Measurements from ENCODE around the gene KMT5C. TPM values are rescaled to one million over a fixed set of nuclear protein-coding genes. Genes with fewer than 3 reads are reported as not detected.

The KMT5C gene
- total RNA-seq, 3 donors from 2014 or later (not counting 1 experiment from before 2014, with no cell fraction given) = 44.5 to 147 (median 46.8) TPM

GRCh38 chr19:55376241-55376933 lies 36.7 kb downstream of the KMT5C start, which contains the start of gene TMEM190:
Gene TMEM190 (plus strand): TSS chr19:55376826. CDS start chr19:55376854, 28 bp downstream.
- ATAC-seq (no peak), DNase-seq (no peak)
- H3K27ac Mint-ChIP-seq = no peak within 1 kb of the TSS
- H3K27me3 Mint-ChIP-seq (ENCODE audit: low read depth in 2 of 2) = peaks cover 15 to 20% of the 10 kb centered on the region in 2 donors
- 61% methylated on average over 21 of the region's 21 CpGs for WGBS (ENCODE audit: insufficient coverage)
- no peak within 1 kb of the TSS for H3K4me3 Mint-ChIP-seq
- Histone ChIP-seq H3K4me3 (ENCODE audit: low read length) (no peak within 1 kb of the TSS), H3K27me3 (ENCODE audit: control insufficient read depth, insufficient read depth, low read length) (peaks cover 36% of the 10 kb centered on the region), H3K36me3 (ENCODE audit: control insufficient read depth, insufficient read depth, low read length) (no peaks in the 10 kb centered on the region), H3K9me3 (ENCODE audit: control insufficient read depth, insufficient read depth, low read length) (no peaks in the 10 kb centered on the region), H3K4me1 (ENCODE audit: control insufficient read depth, insufficient read depth, low read length) (no peaks in the 10 kb centered on the region), H3K27ac (ENCODE audit: low read length) (no peak within 1 kb of the TSS)
- no peaks in the 10 kb centered on the region for H3K36me3 Mint-ChIP-seq
- TF ChIP-seq CTCF (IDR thresholded peaks at IDR 0.05) = no peak
- intact Hi-C loops (cut with micrococcal nuclease) = no loop called here
- no peaks in the 10 kb centered on the region for H3K9me3 Mint-ChIP-seq
- H3K4me1 Mint-ChIP-seq = peaks cover 0 to under 1% of the 10 kb centered on the region in 2 donors

- no peak for TF ChIP-seq CTCF (IDR thresholded peaks at IDR 0.05)
- H3K9me3 Mint-ChIP-seq = no peaks in the 10 kb centered on the region
- H3K4me1 ChIP-seq (ENCODE audit: control insufficient read depth, insufficient read depth, low read length) = no peaks in the 10 kb centered on the region
- H3K9me3 ChIP-seq (ENCODE audit: control insufficient read depth, insufficient read depth, low read length) = no peaks in the 10 kb centered on the region
- H3K4me3 ChIP-seq (ENCODE audit: low read length) = no peak overlapping the region
- no peaks in the 10 kb centered on the region for H3K36me3 ChIP-seq (ENCODE audit: control insufficient read depth, insufficient read depth, low read length)
- WGBS (ENCODE audit: insufficient coverage) = 67% methylated on average over 43 of the region's 43 CpGs
- no peak overlapping the region for H3K4me3 Mint-ChIP-seq
- H3K27ac Mint-ChIP-seq = no peak overlapping the region
- H3K27ac ChIP-seq (ENCODE audit: low read length) = no peak overlapping the region
- ATAC-seq (no peak), DNase-seq (no peak)
- no peaks in the 10 kb centered on the region for H3K36me3 Mint-ChIP-seq
- peaks cover 9 to 11% of the 10 kb centered on the region in 2 donors for H3K4me1 Mint-ChIP-seq
- H3K27me3 Mint-ChIP-seq (ENCODE audit: low read depth in 2 of 2) = peaks cover 7 to 14% of the 10 kb centered on the region in 2 donors
- peaks cover 29% of the 10 kb centered on the region for H3K27me3 ChIP-seq (ENCODE audit: control insufficient read depth, insufficient read depth, low read length)
- intact Hi-C loops (cut with micrococcal nuclease) = no loop called here
These were observed 37.9 kb downstream of the KMT5C start for GRCh38 chr19:55377356-55378131.

GRCh38 chr19:55379174-55379573 lies 39.5 kb downstream of the KMT5C start:
- Histone ChIP-seq H3K27me3 (ENCODE audit: control insufficient read depth, insufficient read depth, low read length) (peaks cover 22% of the 10 kb centered on the region), H3K27ac (ENCODE audit: low read length) (no peak overlapping the region), H3K9me3 (ENCODE audit: control insufficient read depth, insufficient read depth, low read length) (no peaks in the 10 kb centered on the region), H3K4me1 (ENCODE audit: control insufficient read depth, insufficient read depth, low read length) (peaks cover 9% of the 10 kb centered on the region), H3K4me3 (ENCODE audit: low read length) (no peak overlapping the region), H3K36me3 (ENCODE audit: control insufficient read depth, insufficient read depth, low read length) (no peaks in the 10 kb centered on the region)
- ATAC-seq (no peak), DNase-seq (no peak)
- intact Hi-C loops (cut with micrococcal nuclease) = no loop called here
- H3K4me3 Mint-ChIP-seq = no peak overlapping the region
- H3K27ac Mint-ChIP-seq = no peak overlapping the region
- TF ChIP-seq CTCF (IDR thresholded peaks at IDR 0.05) = no peak
- no peaks in the 10 kb centered on the region for H3K9me3 Mint-ChIP-seq
- peaks cover 16 to 20% of the 10 kb centered on the region in 2 donors for H3K4me1 Mint-ChIP-seq
- H3K36me3 Mint-ChIP-seq = no peaks in the 10 kb centered on the region
- peaks cover 0 to 8% of the 10 kb centered on the region in 2 donors for H3K27me3 Mint-ChIP-seq (ENCODE audit: low read depth in 2 of 2)
- 92% methylated on average over 11 of the region's 11 CpGs for WGBS (ENCODE audit: insufficient coverage)

Measured in natural killer cell (primary cell).